Osteoblast (primary cell): Measurements from ENCODE around the gene AKAP10. TPM values are rescaled to one million over a fixed set of nuclear protein-coding genes. Genes with fewer than 3 reads are reported as not detected.

Source experiments
- DNase-seq: peaks from one replicate; pipeline ENCODE4 v3.0.0; 2011; ENCODE audit warnings: low spot score, mixed read lengths; ENCODE audit not compliant: insufficient read length; ENCODE audit errors: missing footprints
- H2AFZ ChIP-seq: 2 replicates; pipeline ENCODE4 v1.6.0; 2011; ENCODE audit warnings: mild to moderate bottlenecking, low read length
- H3K27ac ChIP-seq: 2 replicates; pipeline ENCODE4 v1.5.1; 2011; ENCODE audit warnings: mild to moderate bottlenecking, low read depth, low read length, moderate library complexity
- H3K27me3 ChIP-seq: 2 replicates; pipeline ENCODE4 v1.6.0; 2012; ENCODE audit warnings: mild to moderate bottlenecking, control low read depth, inconsistent platforms, low read length, moderate library complexity; ENCODE audit not compliant: insufficient read depth
- H3K36me3 ChIP-seq: 2 replicates; pipeline ENCODE4 v1.5.1; 2011; ENCODE audit warnings: mild to moderate bottlenecking, low read length, control low read depth, moderate library complexity; ENCODE audit not compliant: insufficient read depth
- H3K4me1 ChIP-seq: 2 replicates; pipeline ENCODE4 v1.5.1; 2011; ENCODE audit warnings: mild to moderate bottlenecking, low read length, control low read depth, moderate library complexity; ENCODE audit not compliant: insufficient read depth
- H3K4me2 ChIP-seq: 2 replicates; pipeline ENCODE4 v1.6.0; 2011; ENCODE audit warnings: mild to moderate bottlenecking, low read length; ENCODE audit not compliant: insufficient read depth
- H3K4me3 ChIP-seq: fragments of 200-600 bp; sonication (generic); 3 replicates; pipeline ENCODE4 v1.5.1; 2012; ENCODE audit warnings: mild to moderate bottlenecking, low read length, inconsistent platforms; ENCODE audit not compliant: insufficient read depth
- H3K79me2 ChIP-seq: 2 replicates; pipeline ENCODE4 v1.6.0; 2012; ENCODE audit warnings: mild to moderate bottlenecking, low read length, control low read depth, inconsistent platforms; ENCODE audit not compliant: insufficient read depth
- H3K9me3 ChIP-seq: 2 replicates; pipeline ENCODE4 v1.5.1; 2011; ENCODE audit warnings: low read depth, low read length, control low read depth
- H4K20me1 ChIP-seq: 2 replicates; pipeline ENCODE4 v1.6.0; 2012; ENCODE audit warnings: mild to moderate bottlenecking, low read length, control low read depth; ENCODE audit not compliant: insufficient read depth
- CTCF ChIP-seq: IDR thresholded peaks from 2 replicates; pipeline ENCODE4 v1.5.1; 2011; ENCODE audit warnings: mild to moderate bottlenecking, low read depth, low read length, moderate library complexity; ENCODE audit errors: extremely low read depth
- total RNA-seq: library from RNA; depleted of rRNA; stranded (reverse); fragments of >200 nt; gene quantifications from 2 replicates; pipeline ENCODE4 v1.2.3, GENCODE V29; 2012

Gene AKAP10
- total RNA-seq, 1 donor: 27.5 TPM

GRCh38 chr17:19935169-19935568 is 42.5 kb downstream of the AKAP10 start:
- Histone ChIP-seq H3K36me3 (peaks cover 52% of the 10 kb centered on the region), H3K79me2 (peaks cover 6% of the 10 kb centered on the region)

GRCh38 chr17:19933628-19934027 is 44.0 kb downstream of the AKAP10 start:
- Histone ChIP-seq H3K4me2 (no peak overlapping the region), H3K4me1 (no peaks in the 10 kb centered on the region), H4K20me1 (peaks cover 3% of the 10 kb centered on the region), H2AFZ (no peak overlapping the region), H3K9me3 (no peaks in the 10 kb centered on the region), H3K79me2 (peaks cover 2% of the 10 kb centered on the region), H3K27me3 (no peaks in the 10 kb centered on the region), H3K36me3 (peaks cover 40% of the 10 kb centered on the region), H3K4me3 (no peak overlapping the region), H3K27ac (no peak overlapping the region)
- TF ChIP-seq CTCF: no peak
- no peak for DNase-seq

More at GRCh38 chr17:19935169-19935568, 42.5 kb downstream of the AKAP10 start:
- Histone ChIP-seq H3K4me2 (no peak overlapping the region), H3K4me1 (no peaks in the 10 kb centered on the region), H2AFZ (no peak overlapping the region), H3K4me3 (no peak overlapping the region), H3K9me3 (no peaks in the 10 kb centered on the region), H3K27ac (no peak overlapping the region), H3K27me3 (no peaks in the 10 kb centered on the region), H4K20me1 (peaks cover 3% of the 10 kb centered on the region)
- DNase-seq: no peak
- TF ChIP-seq CTCF: no peak

GRCh38 chr17:19933221-19933620 is 44.4 kb downstream of the AKAP10 start:
- peaks cover 2% of the 10 kb centered on the region for H3K79me2 ChIP-seq
- H4K20me1 ChIP-seq: peaks cover 3% of the 10 kb centered on the region
- H3K4me1 ChIP-seq: no peaks in the 10 kb centered on the region
- H3K27me3 ChIP-seq: no peaks in the 10 kb centered on the region
- H3K36me3 ChIP-seq: peaks cover 37% of the 10 kb centered on the region
- no peak for TF ChIP-seq CTCF
- H3K9me3 ChIP-seq: no peaks in the 10 kb centered on the region
- DNase-seq: no peak
- H3K4me3 ChIP-seq: no peak overlapping the region
- H3K4me2 ChIP-seq: no peak overlapping the region
- no peak overlapping the region for H2AFZ ChIP-seq
- no peak overlapping the region for H3K27ac ChIP-seq

- Histone ChIP-seq H4K20me1 (no peaks in the 10 kb centered on the region), H3K4me2 (no peak overlapping the region), H3K9me3 (no peaks in the 10 kb centered on the region), H3K4me1 (no peaks in the 10 kb centered on the region), H3K4me3 (no peak overlapping the region), H3K36me3 (peaks cover 19% of the 10 kb centered on the region), H3K27me3 (no peaks in the 10 kb centered on the region), H2AFZ (no peak overlapping the region), H3K27ac (no peak overlapping the region), H3K79me2 (no peaks in the 10 kb centered on the region)
- no peak for DNase-seq
- no peak for TF ChIP-seq CTCF
These were observed 49.3 kb downstream of the AKAP10 start for GRCh38 chr17:19928299-19928698.
